GM19438 (cell line): ENCODE results near the gene EID1.

ENCODE experiments used
- ATAC-seq: cut with Tn5 transposase; IDR thresholded peaks from one replicate; pipeline ENCODE4 v1.9.1; 2021; ENCODE audit warnings: low read depth; ENCODE audit not compliant: unreplicated experiment

Gene EID1

DNA sequence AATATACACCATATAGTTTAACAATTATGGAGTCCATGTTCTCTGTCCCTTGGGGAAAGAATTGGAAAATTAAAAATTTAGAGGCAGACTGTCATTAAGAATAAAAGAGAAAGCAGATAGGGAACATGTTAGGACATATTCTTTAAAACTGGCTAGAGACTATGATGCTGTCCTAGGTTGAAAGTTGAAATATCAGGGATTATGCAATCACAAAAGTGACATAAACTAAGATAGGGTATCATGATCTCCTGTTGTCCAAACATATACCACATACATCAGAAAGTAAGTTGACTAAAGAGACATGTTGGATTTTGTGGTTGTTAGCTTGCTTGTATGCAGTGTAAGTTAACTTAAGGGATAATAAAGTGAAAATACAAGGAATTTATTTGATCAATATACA lies 9.9 kb upstream of the EID1 start:
- ATAC-seq: no peak

DNA sequence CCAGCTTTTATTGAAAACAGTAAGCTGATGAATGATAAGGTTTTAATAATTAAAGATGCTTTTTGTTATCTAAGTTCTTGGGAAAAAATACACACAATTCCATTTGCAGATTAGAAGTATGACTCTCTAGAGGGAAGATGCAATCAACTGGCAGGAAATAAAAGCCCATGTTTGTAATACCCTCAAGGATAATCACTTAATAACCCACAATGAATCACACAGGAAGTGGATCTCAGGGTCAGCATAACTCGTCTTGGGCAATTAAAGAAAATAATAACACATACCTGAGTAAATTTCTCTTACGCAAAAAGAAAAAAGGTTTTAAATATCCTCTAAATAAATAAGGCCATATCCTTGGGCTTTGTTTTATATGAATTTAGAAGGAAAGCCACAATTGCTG lies 9.4 kb upstream of the EID1 start:
- no peak for ATAC-seq

GRCh38 chr15:48869966-48870365 lies 8.0 kb upstream of the EID1 start:
- no peak for ATAC-seq

DNA sequence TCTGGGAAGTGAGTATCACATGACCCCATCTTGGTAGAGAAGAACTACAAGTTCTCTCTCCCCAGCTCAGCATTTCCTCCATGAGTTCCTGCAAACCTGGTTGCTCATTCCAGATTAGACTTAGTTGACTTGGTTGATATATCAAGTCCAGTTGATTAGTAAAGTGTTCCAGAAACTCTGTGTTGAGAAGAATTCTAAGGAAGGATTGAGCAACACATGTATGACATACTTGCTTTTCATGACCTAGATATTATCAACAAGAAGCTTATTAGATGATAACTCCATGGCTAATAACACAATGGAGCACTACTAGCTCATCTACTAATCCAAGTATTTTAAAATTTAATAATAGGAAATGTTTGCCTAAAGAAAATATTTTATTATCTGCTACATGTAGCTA lies 6.4 kb upstream of the EID1 start:
- no peak for ATAC-seq

- no peak for ATAC-seq
Measured at GRCh38 chr15:48872632-48873031, 5.3 kb upstream of the EID1 start.

DNA sequence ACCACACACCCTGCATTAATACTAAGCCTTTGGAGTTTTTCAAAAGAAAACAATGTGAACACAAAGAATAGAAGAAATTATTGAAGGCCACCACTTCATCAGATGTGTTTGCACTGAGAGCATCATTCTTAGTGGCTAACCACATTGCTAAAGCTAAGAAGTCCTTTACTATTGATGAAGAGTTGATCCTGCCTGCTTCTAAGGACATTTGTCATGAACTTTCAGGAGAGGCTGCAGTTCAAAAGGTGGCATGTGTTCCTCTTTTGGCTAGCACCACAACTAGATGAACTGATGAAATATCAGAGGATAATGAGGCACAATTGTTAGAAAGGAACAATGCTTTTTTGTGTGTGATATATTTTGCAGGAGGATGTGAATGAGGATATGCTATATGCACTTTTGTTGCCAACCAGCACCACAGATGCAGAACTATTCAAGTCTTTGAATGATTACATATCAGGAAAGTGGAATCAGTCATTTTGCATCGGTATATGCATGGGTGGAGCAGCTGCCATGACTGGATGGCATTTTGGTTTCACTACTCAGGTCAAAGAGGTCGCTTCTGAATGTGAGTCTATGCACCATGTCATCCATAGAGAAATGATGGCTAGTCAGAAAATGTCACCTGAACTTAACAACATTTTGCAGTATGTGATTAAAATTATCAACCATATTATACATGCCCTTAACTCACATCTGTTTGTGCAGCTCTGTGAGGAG lies 2.5 kb upstream of the EID1 start:
- no peak for ATAC-seq

DNA sequence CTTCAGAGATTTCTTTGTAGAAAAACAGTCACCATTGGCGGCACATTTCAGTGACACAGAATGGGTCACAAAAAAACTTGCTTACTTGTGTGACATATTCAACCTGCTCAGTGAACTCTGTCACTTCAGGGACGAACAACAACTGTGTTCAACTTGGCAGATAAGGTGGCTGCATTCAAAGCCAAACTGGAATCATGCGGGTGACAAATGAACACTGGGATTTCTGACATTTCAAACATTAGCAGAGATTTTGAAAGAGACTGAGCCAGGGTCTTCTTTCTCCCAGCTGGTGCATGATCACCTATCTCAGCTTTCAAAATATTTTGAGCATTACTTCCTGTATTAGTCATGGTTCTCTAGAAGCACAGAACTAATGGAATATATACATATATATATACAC lies 1.9 kb upstream of the EID1 start:
- no peak for ATAC-seq

DNA sequence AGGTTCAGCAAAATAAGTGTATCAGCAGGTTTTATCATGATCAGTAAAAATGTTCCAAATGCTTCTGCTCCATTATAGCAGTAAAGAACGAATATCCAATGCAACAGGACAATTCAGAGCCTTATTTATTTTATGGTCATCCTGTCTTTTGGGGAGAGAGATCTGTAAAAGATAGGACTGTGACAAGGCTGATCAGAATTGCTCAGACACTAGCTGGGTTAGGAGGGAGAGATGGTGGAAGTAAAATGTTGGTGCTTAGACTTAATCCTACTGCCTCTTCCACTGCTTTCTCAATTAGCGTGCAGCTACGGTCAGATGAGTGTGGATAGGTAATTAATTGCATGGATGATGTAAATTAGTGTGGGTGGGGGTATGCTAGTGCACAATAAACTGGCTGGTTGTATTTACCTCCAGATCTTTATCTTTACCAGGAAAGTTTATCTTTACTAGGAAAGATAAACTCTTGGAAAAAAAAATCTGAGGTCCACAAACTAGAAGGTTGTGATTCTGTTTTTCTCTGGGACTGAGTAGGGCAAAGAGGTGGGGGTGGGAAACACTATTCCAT lies 2.2 kb downstream of the EID1 start:
- no peak for ATAC-seq

GRCh38 chr15:48883699-48884098 lies 5.8 kb downstream of the EID1 start:
- no peak for ATAC-seq

GRCh38 chr15:48887144-48887543 lies 9.2 kb downstream of the EID1 start:
- no peak for ATAC-seq

- no peak for ATAC-seq
Measured at GRCh38 chr15:48888191-48888590, 10.3 kb downstream of the EID1 start.

DNA sequence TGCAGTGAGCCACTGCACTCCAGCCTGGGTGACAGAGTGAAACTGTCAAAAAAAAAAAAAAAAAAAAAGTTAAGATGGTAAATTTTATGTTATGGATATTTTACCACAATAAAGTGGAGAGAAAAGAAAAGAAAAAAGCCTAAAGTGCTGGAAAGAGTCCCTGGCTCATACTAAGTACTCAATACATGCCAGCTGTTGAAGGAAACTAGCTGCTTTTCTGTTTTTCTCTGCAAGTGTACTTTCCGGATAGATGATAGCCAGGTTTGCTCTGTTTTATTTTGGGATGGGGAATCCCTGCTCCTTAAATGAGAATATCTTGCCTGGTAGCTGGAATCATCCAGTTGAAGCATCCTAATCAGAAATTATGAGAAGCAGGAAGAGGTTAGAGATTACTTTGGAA lies 10.9 kb downstream of the EID1 start:
- ATAC-seq: no peak

DNA sequence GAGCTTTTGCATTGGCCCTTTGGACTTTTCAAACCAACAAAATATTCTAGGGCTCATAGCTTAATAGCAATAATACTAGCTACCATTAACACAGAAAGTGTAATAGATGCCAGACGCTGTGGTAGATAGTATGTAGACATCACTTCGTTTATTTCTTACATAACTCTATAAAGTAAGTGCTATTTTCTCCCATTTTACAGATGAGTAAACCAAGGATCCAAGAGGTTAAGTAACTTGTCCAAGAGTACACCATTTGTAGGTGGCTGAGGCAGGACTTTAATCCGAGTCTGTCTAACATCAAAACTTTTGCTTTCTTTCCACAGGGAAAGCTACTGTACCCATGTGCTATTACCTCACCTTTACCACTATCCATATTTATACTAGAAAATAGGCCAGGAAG lies 12.0 kb downstream of the EID1 start:
- ATAC-seq: no peak

DNA sequence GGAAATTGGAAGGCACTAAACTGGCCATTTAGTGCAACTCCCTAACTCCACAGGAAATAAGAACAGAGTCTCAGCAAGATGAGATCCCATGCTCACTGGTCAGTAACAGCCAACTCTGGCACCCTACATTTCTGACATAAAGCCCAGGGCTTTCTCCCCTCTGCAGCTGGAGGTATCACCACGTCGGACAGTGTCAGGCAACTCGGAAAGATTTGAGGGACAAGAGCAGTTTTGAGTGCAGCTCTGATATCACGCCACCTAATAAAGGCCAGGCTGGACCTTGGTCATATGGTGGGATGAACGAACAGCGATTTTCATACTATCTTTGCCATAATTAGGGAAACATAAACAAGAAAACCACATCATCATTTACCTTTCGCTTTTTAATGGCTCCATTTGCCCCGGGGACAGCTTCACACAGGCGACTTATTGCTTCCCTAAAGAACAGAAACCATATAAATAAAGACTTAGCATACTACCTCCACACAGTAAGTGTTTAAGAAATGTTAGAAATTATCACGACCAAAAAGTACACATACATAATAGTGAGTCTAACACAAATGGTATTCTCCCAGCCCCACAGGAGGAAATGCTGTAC lies 12.5 kb downstream of the EID1 start:
- ATAC-seq: no peak

GRCh38 chr15:48891232-48891765 lies 13.4 kb downstream of the EID1 start:
- ATAC-seq: no peak

DNA sequence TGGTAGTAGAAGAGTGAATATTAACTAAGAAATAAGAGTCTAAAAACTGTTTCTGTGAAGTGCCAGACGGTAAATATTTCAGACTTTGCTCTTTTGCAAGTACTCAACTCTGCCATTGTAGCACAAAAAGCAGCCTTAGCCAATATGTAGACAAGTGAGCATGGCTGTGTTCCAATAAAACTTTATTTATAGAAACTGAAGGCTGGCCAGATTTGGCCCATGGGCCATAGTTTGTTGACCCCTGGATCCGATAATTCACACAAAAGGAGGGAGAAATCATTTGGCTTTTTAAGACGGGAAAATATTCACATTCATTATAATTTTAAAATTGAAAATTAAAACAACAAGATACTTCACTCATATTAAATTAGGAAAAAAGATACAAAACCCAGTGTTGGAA lies 15.4 kb downstream of the EID1 start:
- ATAC-seq: no peak

DNA sequence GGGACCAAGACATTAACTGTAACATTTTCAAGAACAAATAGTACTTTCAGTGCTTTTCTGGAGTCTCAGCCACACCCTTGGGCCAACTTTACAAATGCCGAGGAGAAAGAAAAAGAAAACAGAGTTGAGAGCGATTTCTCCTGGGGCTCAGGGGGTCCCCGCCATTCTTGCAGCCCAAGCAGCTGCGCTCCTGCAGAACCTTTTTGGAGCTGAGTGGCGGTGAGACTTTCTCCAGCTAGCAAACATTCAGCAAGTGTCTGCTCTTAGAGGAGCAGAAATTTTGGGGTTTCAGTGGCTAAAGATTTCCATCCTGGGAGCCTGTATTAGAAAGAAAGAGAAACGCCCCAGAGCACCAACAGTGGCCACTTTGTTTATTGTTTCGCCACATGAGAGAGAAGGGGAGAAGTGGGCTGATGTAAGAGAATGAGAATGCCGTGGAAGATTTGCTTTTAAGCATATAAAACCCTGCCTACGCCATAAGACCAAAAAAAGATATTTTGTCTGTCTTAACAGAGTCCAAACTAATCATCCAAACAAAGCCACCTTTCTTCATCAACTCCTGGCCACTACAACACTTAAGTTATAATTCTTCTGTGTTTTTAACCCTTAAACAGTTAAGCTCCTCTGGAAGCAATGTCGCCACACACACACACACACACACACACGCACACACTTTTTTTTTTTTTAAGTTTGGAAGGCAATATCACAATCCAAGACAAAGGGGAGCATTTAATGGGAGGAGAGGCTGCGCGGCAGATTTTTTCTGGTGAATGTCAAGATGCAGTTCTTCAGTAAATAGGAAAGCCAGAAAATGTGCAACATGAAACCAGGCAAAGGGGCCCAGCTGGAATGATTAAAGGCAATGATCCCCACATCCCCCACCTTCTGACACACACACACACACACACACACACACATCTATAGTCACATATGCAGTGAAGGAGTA lies 19.2 kb downstream of the EID1 start:
- no peak for ATAC-seq

DNA sequence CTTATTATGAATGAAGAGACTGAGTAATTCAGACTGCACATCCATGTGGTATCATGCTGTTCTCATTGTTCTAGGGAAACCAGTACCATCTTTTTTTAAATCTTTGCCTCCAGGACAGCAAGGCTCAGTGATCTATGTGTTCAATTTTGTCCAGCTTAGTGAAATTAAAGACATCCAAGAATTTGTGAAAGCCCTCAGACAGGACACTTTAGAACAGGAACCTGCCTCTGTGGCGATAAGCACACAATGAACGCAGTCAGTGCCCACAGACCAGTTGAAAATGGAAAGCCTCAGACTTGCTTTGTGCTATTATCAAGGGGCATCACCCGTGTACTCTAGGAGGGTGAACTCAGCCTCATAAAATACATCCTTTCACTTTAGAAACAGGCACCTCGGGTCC lies 20.1 kb downstream of the EID1 start:
- no peak for ATAC-seq

DNA sequence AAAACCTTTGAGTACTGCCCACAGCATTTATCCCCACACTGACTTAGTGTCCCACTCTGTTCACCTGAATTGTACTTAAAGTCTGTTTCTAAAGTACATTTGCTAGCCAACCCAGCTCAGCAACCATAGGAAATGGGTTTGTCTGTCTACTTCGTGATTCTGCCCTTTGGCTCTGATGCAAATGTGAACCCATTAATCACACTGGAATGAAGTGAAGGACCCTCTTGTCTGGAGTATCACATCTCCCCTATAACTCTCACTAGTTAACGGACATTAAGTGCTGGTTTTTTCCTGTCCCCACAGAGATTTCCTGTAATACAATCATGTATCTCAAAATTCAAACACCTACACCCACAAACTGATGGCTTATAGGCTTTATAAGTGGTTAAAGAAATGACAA lies 20.5 kb downstream of the EID1 start:
- ATAC-seq: no peak

DNA sequence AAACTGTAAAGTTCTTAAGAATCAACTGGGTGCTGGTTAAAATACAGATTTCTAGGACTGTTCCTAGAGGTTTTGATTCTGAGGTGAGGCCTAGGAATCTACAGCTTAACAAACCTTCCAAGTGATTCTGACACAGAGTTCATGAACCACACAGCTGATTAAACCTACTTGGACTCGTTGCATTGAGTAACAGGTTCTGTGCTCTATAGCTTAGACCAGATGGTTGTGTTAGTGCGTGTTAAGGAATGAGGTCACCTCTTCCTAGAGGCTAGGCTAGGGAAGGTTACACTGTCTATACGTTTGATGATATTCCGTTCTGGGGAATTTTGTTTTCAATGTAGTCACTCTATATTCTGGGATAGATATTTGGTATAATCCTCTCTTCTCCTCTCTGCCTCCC lies 21.9 kb downstream of the EID1 start:
- no peak for ATAC-seq

DNA sequence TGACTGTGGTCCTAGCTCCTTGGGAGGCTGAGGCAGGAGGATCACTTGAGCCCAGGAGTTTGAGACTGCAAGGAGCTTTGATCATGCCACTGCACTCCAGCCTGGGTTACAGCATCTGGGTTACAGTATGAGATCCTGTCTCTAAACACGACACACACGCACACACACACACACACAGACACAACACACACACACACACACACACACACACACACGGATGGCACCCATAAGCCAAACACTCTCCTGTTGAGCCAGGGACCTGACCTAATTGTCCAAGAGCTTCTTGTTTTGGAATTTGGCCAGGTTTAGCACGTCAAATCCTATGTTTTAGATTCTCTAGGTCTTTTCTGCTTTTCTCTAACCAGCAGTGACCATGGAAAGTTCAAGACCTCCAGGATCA lies 26.8 kb downstream of the EID1 start:
- ATAC-seq: no peak
